OCI-LY3 (cell line): ENCODE results near the gene DDB1.

ENCODE experiments used
- H2AFZ ChIP-seq: fragments of 200-600, 300-600 bp; shearing (Covaris generic); 2 replicates; pipeline ENCODE4 v1.6.0; 2014; ENCODE audit warnings: antibody characterized with exemption, low read depth, low read length
- H3K27ac ChIP-seq: fragments of 200-600, 300-600 bp; sonication (generic); 2 replicates; pipeline ENCODE4 v1.5.1; 2014; ENCODE audit warnings: mild to moderate bottlenecking, low read length, moderate library complexity, mixed read lengths
- H3K27me3 ChIP-seq: fragments of 200-600, 300-600 bp; sonication (generic); 2 replicates; pipeline ENCODE4 v1.6.1; 2014; ENCODE audit warnings: low read depth, low read length, mixed read lengths
- H3K36me3 ChIP-seq: fragments of 200-600, 300-600 bp; sonication (generic); replicated peaks from 2 replicates; pipeline ENCODE3; 2014; ENCODE audit warnings: low read depth, low read length, mixed read lengths
- H3K4me1 ChIP-seq: fragments of 300-600, 200-600 bp; sonication (generic); 2 replicates; pipeline ENCODE4 v1.6.1; 2014; ENCODE audit warnings: low read length, mixed read lengths
- H3K4me2 ChIP-seq: fragments of 200-600, 300-600 bp; sonication (generic); 2 replicates; pipeline ENCODE4 v1.6.1; 2014; ENCODE audit warnings: low read length, mixed read lengths
- H3K4me3 ChIP-seq: fragments of 300-600, 200-600 bp; sonication (generic); 2 replicates; pipeline ENCODE4 v1.5.1; 2014; ENCODE audit warnings: antibody characterized with exemption, mild to moderate bottlenecking, low read length, moderate library complexity
- H3K79me2 ChIP-seq: fragments of 300-600, 200-600 bp; shearing (Covaris generic); 2 replicates; pipeline ENCODE4 v1.6.1; 2014; ENCODE audit warnings: mild to moderate bottlenecking, low read length, mixed read lengths
- H3K9ac ChIP-seq: fragments of 300-600, 200-600 bp; shearing (Covaris generic); 2 replicates; pipeline ENCODE4 v1.6.0; 2014; ENCODE audit warnings: mild to moderate bottlenecking, low read length, moderate library complexity
- H3K9me3 ChIP-seq: fragments of 200-600, 300-600 bp; shearing (Covaris generic); 2 replicates; pipeline ENCODE4 v1.6.1; 2014; ENCODE audit warnings: low read length, mixed read lengths; ENCODE audit not compliant: insufficient read depth
- H4K20me1 ChIP-seq: fragments of 200-600, 300-600 bp; sonication (generic); 2 replicates; pipeline ENCODE4 v1.6.1; 2016; ENCODE audit warnings: low read length, mixed read lengths; ENCODE audit not compliant: insufficient read depth
- CTCF ChIP-seq: fragments of 200-600, 300-600 bp; sonication (generic); IDR thresholded peaks from 2 replicates; pipeline ENCODE4 v1.5.1; 2014; ENCODE audit warnings: antibody characterized with exemption, low read length, low read depth
- EZH2phosphoT487 ChIP-seq: fragments of 200-600 bp; shearing (Covaris generic); IDR thresholded peaks from 2 replicates; pipeline ENCODE4 v1.6.1; 2018; ENCODE audit warnings: antibody characterized with exemption, mixed run types, low read depth

The DDB1 gene

GRCh38 chr11:61270354-61271076, 62.4 kb downstream of the DDB1 start:
- H4K20me1 ChIP-seq: no peaks in the 10 kb centered on the region
- H3K9me3 ChIP-seq: no peaks in the 10 kb centered on the region
- H3K36me3 ChIP-seq: peaks cover 10% of the 10 kb centered on the region
- H3K4me2 ChIP-seq: no peak overlapping the region
- H3K4me1 ChIP-seq: no peaks in the 10 kb centered on the region
- H3K9ac ChIP-seq: no peak overlapping the region
- no peak overlapping the region for H3K27ac ChIP-seq
- TF ChIP-seq CTCF: no peak
- TF ChIP-seq EZH2phosphoT487: no peak
- no peaks in the 10 kb centered on the region for H3K27me3 ChIP-seq
- no peak overlapping the region for H3K4me3 ChIP-seq
- H3K79me2 ChIP-seq: no peaks in the 10 kb centered on the region
- no peak overlapping the region for H2AFZ ChIP-seq

GRCh38 chr11:61268588-61269250, 64.2 kb downstream of the DDB1 start:
- Histone ChIP-seq H3K4me1 (no peaks in the 10 kb centered on the region), H3K79me2 (no peaks in the 10 kb centered on the region), H2AFZ (no peak overlapping the region), H3K9me3 (no peaks in the 10 kb centered on the region), H3K36me3 (peaks cover 7% of the 10 kb centered on the region), H4K20me1 (no peaks in the 10 kb centered on the region), H3K27ac (no peak overlapping the region), H3K27me3 (no peaks in the 10 kb centered on the region), H3K9ac (no peak overlapping the region), H3K4me3 (no peak overlapping the region), H3K4me2 (no peak overlapping the region)
- TF ChIP-seq CTCF (no peak), EZH2phosphoT487 (no peak)

GRCh38 chr11:61267437-61267841, 65.5 kb downstream of the DDB1 start:
- H3K9me3 ChIP-seq: no peaks in the 10 kb centered on the region
- no peaks in the 10 kb centered on the region for H3K27me3 ChIP-seq
- TF ChIP-seq EZH2phosphoT487 (no peak), CTCF (no peak)
- no peak overlapping the region for H3K9ac ChIP-seq
- H4K20me1 ChIP-seq: no peaks in the 10 kb centered on the region
- H3K27ac ChIP-seq: no peak overlapping the region
- H3K79me2 ChIP-seq: no peaks in the 10 kb centered on the region
- H3K4me1 ChIP-seq: no peaks in the 10 kb centered on the region
- no peak overlapping the region for H2AFZ ChIP-seq
- H3K4me3 ChIP-seq: no peak overlapping the region
- no peak overlapping the region for H3K4me2 ChIP-seq
- peaks cover 5% of the 10 kb centered on the region for H3K36me3 ChIP-seq

- no peaks in the 10 kb centered on the region for H3K9me3 ChIP-seq
- H3K4me3 ChIP-seq: no peak overlapping the region
- no peaks in the 10 kb centered on the region for H3K4me1 ChIP-seq
- no peak overlapping the region for H2AFZ ChIP-seq
- no peaks in the 10 kb centered on the region for H3K79me2 ChIP-seq
- H3K4me2 ChIP-seq: no peak overlapping the region
- peaks cover 1% of the 10 kb centered on the region for H3K36me3 ChIP-seq
- no peak overlapping the region for H3K9ac ChIP-seq
- H3K27ac ChIP-seq: no peak overlapping the region
- no peak for TF ChIP-seq EZH2phosphoT487
- TF ChIP-seq CTCF: no peak
- no peaks in the 10 kb centered on the region for H3K27me3 ChIP-seq
- H4K20me1 ChIP-seq: no peaks in the 10 kb centered on the region
Observed at GRCh38 chr11:61266602-61267001, 66.3 kb downstream of the DDB1 start.
